HepG2 (cell line): ENCODE measurements around the gene ANTXRL. TPM values are rescaled to one million over a fixed set of nuclear protein-coding genes. Genes with fewer than 3 reads are reported as not detected.
A peak's percentile ranks its signal among the peaks of the same experiment; 100 is the strongest.
"Not testable (repeated sequence)": the region's sequence is repeated elsewhere in the genome, so short reads cannot be mapped to it uniquely, and the experiment has no call there.

Source experiments
- ATAC-seq: fragments of 200-7000 bp; cut with Tn5 transposase; 3 replicates; pipeline ENCODE4 v1.9.1; 2020; ENCODE audit warnings: mild to moderate bottlenecking, moderate library complexity
- BruUV-seq: library from RNA; stranded (reverse); fragments of 400-500 nt; replicated peaks from 2 replicates; lab custom pipeline; 2021; lab: Mats Ljungman, UMichigan
- CTCF ChIA-PET: fragments of 300-600 bp; formaldehyde crosslinking; extraction: SDS; loops from one replicate; lab custom pipeline; 2021; ENCODE audit warnings: low total read pairs, inconsistent platforms, low intra/inter-chr PET ratio; lab: Yijun Ruan, JAX
- POLR2A ChIA-PET: fragments of 350-600 bp; sonication (Branson Sonifier 250); formaldehyde crosslinking; loops from one replicate; lab custom pipeline; 2020; ENCODE audit warnings: antibody characterized with exemption, inconsistent platforms; lab: Yijun Ruan, JAX
- DNase-seq: peaks from one replicate; pipeline ENCODE4 v3.0.0-alpha.2; 2015; ENCODE audit warnings: low spot score
- FAIRE-seq: peaks from 3 replicates; lab custom pipeline; 2011; peaks lifted over from hg19 to GRCh38; lab: Jason Lieb, UNC
- H2AFZ ChIP-seq: one replicate; pipeline ENCODE4 v1.6.1; 2011; ENCODE audit warnings: low read length, inconsistent platforms
- H3K27ac ChIP-seq: fragments of 300-600 bp; 3 replicates; pipeline ENCODE4 v1.8.0; 2011; ENCODE audit warnings: mixed run types, mild to moderate bottlenecking, mixed read lengths, low read length, inconsistent platforms; ENCODE audit not compliant: insufficient read depth; ENCODE audit errors: extremely low read length
- H3K27me3 ChIP-seq, 2 experiments: fragments of 200-600 bp in 1 of 2; 2 replicates in 1 of 2; 3 replicates in 1 of 2; pipeline versions ENCODE4 v1.6.0 to v1.8.0; 2011; ENCODE audit warnings: low read length in 2 of 2, mild to moderate bottlenecking in 2 of 2, moderate library complexity in 2 of 2, inconsistent platforms in 1 of 2; ENCODE audit not compliant: insufficient read depth in 2 of 2, control insufficient read depth in 1 of 2
- H3K36me3 ChIP-seq, 2 experiments: fragments of 200-600 bp in 1 of 2; replicated peaks in 1 of 2; 2 replicates in 1 of 2; 3 replicates in 1 of 2; pipeline versions ENCODE4 v1.5.1 to v1.8.0; 2011; ENCODE audit warnings: low read length in 2 of 2, inconsistent platforms in 1 of 2; ENCODE audit not compliant: insufficient read depth in 2 of 2, control insufficient read depth in 1 of 2
- H3K4me1 ChIP-seq: 2 replicates; pipeline ENCODE4 v1.5.1; 2012; ENCODE audit warnings: low read length, inconsistent platforms; ENCODE audit not compliant: insufficient read depth
- H3K4me2 ChIP-seq: 2 replicates; pipeline ENCODE4 v1.6.0; 2011; ENCODE audit warnings: low read depth, low read length, inconsistent platforms
- H3K4me3 ChIP-seq, 3 experiments: fragments of 200-600 bp in 1 of 3; sonication (generic), shearing (Covaris generic) in 1 of 3; replicated peaks in 1 of 3; 2 replicates each; pipeline ENCODE4 v1.5.1; 2011 to 2016; ENCODE audit warnings: low read length in 3 of 3, inconsistent platforms in 2 of 3, low read depth in 2 of 3, mild to moderate bottlenecking in 2 of 3, control low read depth in 1 of 3, mixed read lengths in 1 of 3; ENCODE audit not compliant: insufficient read depth in 1 of 3
- H3K79me2 ChIP-seq: one replicate; pipeline ENCODE4 v1.6.1; 2011; ENCODE audit warnings: low read length, inconsistent platforms; ENCODE audit not compliant: insufficient read depth
- H3K9ac ChIP-seq: 2 replicates; pipeline ENCODE4 v1.6.0; 2011; ENCODE audit warnings: mild to moderate bottlenecking, low read depth, low read length, inconsistent platforms; ENCODE audit not compliant: insufficient read depth
- H3K9me3 ChIP-seq: 2 replicates; pipeline ENCODE4 v1.5.1; 2012; ENCODE audit warnings: mild to moderate bottlenecking, low read length
- H4K20me1 ChIP-seq: 2 replicates; pipeline ENCODE4 v1.6.0; 2011; ENCODE audit warnings: inconsistent platforms, mild to moderate bottlenecking, low read length, moderate library complexity; ENCODE audit not compliant: insufficient read depth
- CREB1 ChIP-seq, 2 experiments: fragments of 450-650 bp in 1 of 2; IDR thresholded peaks; 2 replicates each; pipeline ENCODE4 v1.6.1; 2016 to 2017; ENCODE audit warnings: control low read depth in 1 of 2, mild to moderate bottlenecking in 1 of 2, missing compliant biosample characterization in 1 of 2, missing genetic modification characterization in 1 of 2
- HMG20A ChIP-seq: IDR thresholded peaks from 2 replicates; pipeline ENCODE4 v1.6.1; 2016; ENCODE audit warnings: borderline replicate concordance
- ZNF333 ChIP-seq: sonication (generic); formaldehyde crosslinking; IDR thresholded peaks from 2 replicates; pipeline ENCODE4 v1.4.0; 2020; ENCODE audit warnings: mild to moderate bottlenecking, missing genetic modification reagents, borderline replicate concordance
- WGBS: methylation state at CpG from one replicate; pipeline ENCODE4 v1.1.6; 2017; ENCODE audit warnings: low lambda C conversion rate; 5-methylcytosine and 5-hydroxymethylcytosine counted together
- in situ Hi-C: cut with HindIII; loops from 2 replicates; pipeline ENCODE4 v1.10.0; 2017; ENCODE audit warnings: low pct_unique_long_range_greater_than_20kb; ENCODE audit not compliant: extremely low pct_ligation_motif_present
- intact Hi-C: fragments of 100-400 bp; cut with micrococcal nuclease; formaldehyde crosslinking; loops from one replicate; pipeline ENCODE4 v1.10.0; 2022; ENCODE audit not compliant: unreplicated experiment
- polyA plus RNA-seq, 8 experiments: library from polyadenylated mRNA; depleted of rRNA in 3 of 8; stranded (reverse) in 7 of 8; unstranded in 1 of 8; fragments of >200 nt; fragmentation: Illumina TruSeq in 4 of 8; extraction: Trizol in 4 of 8; gene quantifications; 2 replicates each; pipeline versions ENCODE4 v1.2.1 to v1.2.3, GENCODE V29; 2011 to 2016; ENCODE audit warnings: low read depth in 4 of 8, missing spikeins in 1 of 8, mixed read lengths in 1 of 8; ENCODE audit not compliant: insufficient read depth in 1 of 8
- total RNA-seq, 5 experiments: library from RNA; depleted of rRNA; stranded (reverse); fragments of >200 nt; fragmentation: Illumina TruSeq; extraction: Trizol; gene quantifications; 2 replicates each; pipeline ENCODE4 v1.2.3, GENCODE V29; 2016; ENCODE audit warnings: low read depth in 1 of 5
- TF ChIP-seq, protein P1 (sequence below): sonication (generic); formaldehyde crosslinking; IDR thresholded peaks from 2 replicates; pipeline ENCODE4 v1.5.1; 2020; ENCODE audit warnings: mild to moderate bottlenecking, missing genetic modification reagents
- TF ChIP-seq, protein P2 (sequence below): sonication (generic); formaldehyde crosslinking; IDR thresholded peaks from 2 replicates; pipeline ENCODE4 v1.4.0; 2020; ENCODE audit warnings: missing genetic modification reagents

Gene ANTXRL
- total and polyA plus RNA-seq, 2 of the 13 experiments (the other 11 are each of a cell fraction or from before 2014, with no cell fraction given), result not detected

DNA sequence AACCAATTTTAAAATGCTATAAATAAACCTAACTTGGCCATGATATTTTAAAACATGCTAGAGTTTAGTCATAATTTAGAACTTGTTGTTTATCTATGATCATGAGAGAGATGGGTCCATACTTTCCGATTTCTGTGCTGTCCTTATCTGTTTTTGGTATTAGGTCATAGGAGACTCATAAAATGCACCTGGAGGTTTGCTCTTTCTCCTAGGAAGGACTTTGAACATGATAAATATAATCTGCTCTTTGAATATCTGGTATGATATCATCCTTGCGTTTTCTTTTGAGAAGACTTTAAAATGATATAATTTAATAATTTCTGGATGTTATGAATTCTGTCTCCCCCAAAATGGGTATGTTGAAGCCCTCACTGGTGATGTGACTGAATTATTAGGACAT lies 9.0 kb upstream of the ANTXRL start (continued):
- TF ChIP-seq HMG20A, result no peak
- TF ChIP-seq, protein P1, sequence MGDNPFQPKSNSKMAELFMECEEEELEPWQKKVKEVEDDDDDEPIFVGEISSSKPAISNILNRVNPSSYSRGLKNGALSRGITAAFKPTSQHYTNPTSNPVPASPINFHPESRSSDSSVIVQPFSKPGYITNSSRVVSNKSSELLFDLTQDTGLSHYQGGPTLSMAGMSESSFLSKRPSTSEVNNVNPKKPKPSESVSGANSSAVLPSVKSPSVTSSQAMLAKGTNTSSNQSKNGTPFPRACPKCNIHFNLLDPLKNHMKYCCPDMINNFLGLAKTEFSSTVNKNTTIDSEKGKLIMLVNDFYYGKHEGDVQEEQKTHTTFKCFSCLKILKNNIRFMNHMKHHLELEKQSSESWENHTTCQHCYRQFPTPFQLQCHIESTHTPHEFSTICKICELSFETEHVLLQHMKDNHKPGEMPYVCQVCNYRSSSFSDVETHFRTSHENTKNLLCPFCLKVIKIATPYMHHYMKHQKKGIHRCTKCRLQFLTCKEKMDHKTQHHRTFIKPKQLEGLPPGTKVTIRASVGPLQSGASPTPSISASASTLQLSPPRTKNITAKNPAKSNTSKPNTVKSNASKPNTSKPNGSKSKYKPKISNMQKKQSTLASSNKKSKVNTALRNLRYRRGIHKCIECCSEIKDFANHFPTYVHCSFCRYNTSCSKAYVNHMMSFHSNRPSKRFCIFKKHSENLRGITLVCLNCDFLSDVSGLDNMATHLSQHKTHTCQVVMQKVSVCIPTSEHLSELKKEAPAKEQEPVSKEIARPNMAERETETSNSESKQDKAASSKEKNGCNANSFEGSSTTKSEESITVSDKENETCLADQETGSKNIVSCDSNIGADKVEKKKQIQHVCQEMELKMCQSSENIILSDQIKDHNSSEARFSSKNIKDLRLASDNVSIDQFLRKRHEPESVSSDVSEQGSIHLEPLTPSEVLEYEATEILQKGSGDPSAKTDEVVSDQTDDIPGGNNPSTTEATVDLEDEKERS (CRISPR knock-in tag), result no peak
- TF ChIP-seq, protein P2, sequence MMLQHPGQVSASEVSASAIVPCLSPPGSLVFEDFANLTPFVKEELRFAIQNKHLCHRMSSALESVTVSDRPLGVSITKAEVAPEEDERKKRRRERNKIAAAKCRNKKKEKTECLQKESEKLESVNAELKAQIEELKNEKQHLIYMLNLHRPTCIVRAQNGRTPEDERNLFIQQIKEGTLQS (CRISPR knock-in tag), result no peak
- TF ChIP-seq CREB1 (IDR thresholded peaks at IDR 0.05), result no peak
- no peak for TF ChIP-seq CREB1 (CRISPR knock-in tag; IDR thresholded peaks at IDR 0.05)
- no peak for TF ChIP-seq ZNF333 (CRISPR knock-in tag)
- TF ChIP-seq, all 625 proteins: peak for 0

DNA sequence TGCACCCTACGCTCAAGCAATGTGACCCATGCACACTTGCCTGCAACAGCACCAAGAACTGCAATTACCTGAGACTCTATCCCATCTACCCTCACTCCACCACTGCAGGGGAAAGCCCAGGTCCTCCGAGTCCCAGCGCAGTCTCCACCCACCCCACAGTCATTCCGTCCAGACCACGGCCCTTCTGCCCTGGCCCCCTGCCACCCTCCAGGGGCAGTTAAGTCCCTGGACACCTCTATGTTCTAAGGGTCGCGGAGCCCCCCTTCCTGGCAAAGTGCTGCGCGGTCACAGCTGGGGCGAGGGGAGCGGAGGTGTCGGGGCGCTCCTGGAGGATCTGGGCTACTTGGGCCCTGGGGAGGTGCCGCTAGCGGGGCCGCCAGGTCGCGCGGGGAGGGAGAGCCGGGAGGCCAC lies 4.4 kb upstream of the ANTXRL start:
- H3K36me3 ChIP-seq, POLR2A ChIA-PET, H3K9ac ChIP-seq, H2AFZ ChIP-seq, intact Hi-C loops, H3K27ac ChIP-seq, H3K9me3 ChIP-seq, H3K4me1 ChIP-seq, FAIRE-seq, BruUV-seq, DNase-seq, H4K20me1 ChIP-seq, H3K79me2 ChIP-seq, CTCF ChIA-PET: not testable (repeated sequence)
- in situ Hi-C loops, result loop anchor here (5.0 to 10.0 kb wide), 2 partner anchors 178 to 1100 kb away; partner anchors contain the start of gene ZNF488
- peak; percentile 10; the same call in 1 of the 3 replicates for ATAC-seq
- Histone ChIP-seq H3K4me3 (peak overlapping the region; percentile 16 to 61 (median 40); a peak in 3 of 6 replicates), H3K27me3 (peaks cover 4 to 59% of the 10 kb centered on the region in 2 experiments; a peak in 4 of 5 replicates), H3K4me2 (peak overlapping the region; percentile 60)
- 43% methylated on average over 12 of the region's 20 CpGs for WGBS
